OCI-LY1 (cell line): ENCODE data around the gene PKDCC.

Source experiments
- H2AFZ ChIP-seq: fragments of 200-600 bp; sonication (generic), shearing (Covaris generic); 2 replicates; pipeline ENCODE4 v1.6.0; 2014; ENCODE audit warnings: antibody characterized with exemption, mild to moderate bottlenecking, low read length
- H3F3A ChIP-seq: fragments of 200-600 bp; sonication (generic), shearing (Covaris generic); 2 replicates; pipeline ENCODE4 v1.6.0; 2014; ENCODE audit warnings: mild to moderate bottlenecking, antibody characterized with exemption, low read length, moderate library complexity; ENCODE audit not compliant: insufficient read depth
- H3K27ac ChIP-seq: fragments of 200-600 bp; sonication (generic); 2 replicates; pipeline ENCODE4 v1.5.1; 2014; ENCODE audit warnings: low read length, mixed run types, mild to moderate bottlenecking, low read depth; ENCODE audit not compliant: poor library complexity, severe bottlenecking
- H3K27me3 ChIP-seq: fragments of 200-600 bp; sonication (generic); 2 replicates; pipeline ENCODE4 v1.6.0; 2014; ENCODE audit warnings: antibody characterized with exemption, mild to moderate bottlenecking, low read length, moderate library complexity; ENCODE audit not compliant: insufficient read depth
- H3K36me3 ChIP-seq: fragments of 200-600 bp; sonication (generic); 2 replicates; pipeline ENCODE4 v1.6.1; 2014; ENCODE audit warnings: mild to moderate bottlenecking, antibody characterized with exemption, low read length, moderate library complexity, mixed read lengths; ENCODE audit not compliant: insufficient read depth
- H3K4me1 ChIP-seq: fragments of 200-600 bp; sonication (generic); 2 replicates; pipeline ENCODE4 v1.5.1; 2014; ENCODE audit warnings: mild to moderate bottlenecking, low read length, moderate library complexity; ENCODE audit not compliant: insufficient read depth, severe bottlenecking
- H3K4me2 ChIP-seq: fragments of 200-600 bp; sonication (generic), shearing (Covaris generic); 2 replicates; pipeline ENCODE4 v1.6.1; 2014; ENCODE audit warnings: low read length
- H3K4me3 ChIP-seq: fragments of 200-600 bp; sonication (generic); 2 replicates; pipeline ENCODE4 v1.5.1; 2014; ENCODE audit warnings: low read length, low read depth, mild to moderate bottlenecking, mixed read lengths; ENCODE audit not compliant: poor library complexity, severe bottlenecking
- H3K79me2 ChIP-seq: fragments of 200-600 bp; shearing (Covaris generic); 2 replicates; pipeline ENCODE4 v1.6.1; 2016; ENCODE audit warnings: mixed run types, low read length, mixed read lengths; ENCODE audit not compliant: insufficient read depth
- H3K9ac ChIP-seq: fragments of 200-600 bp; sonication (generic), shearing (Covaris generic); 2 replicates; pipeline ENCODE4 v1.6.1; 2014; ENCODE audit warnings: mild to moderate bottlenecking, low read length, mixed read lengths
- H3K9me2 ChIP-seq: fragments of 200-600 bp; sonication (generic), shearing (Covaris generic); 2 replicates; pipeline ENCODE4 v1.6.1; 2014; ENCODE audit warnings: low read depth, mild to moderate bottlenecking, low read length, mixed read lengths
- H3K9me3 ChIP-seq: fragments of 200-600 bp; shearing (Covaris generic); 2 replicates; pipeline ENCODE4 v1.6.1; 2014; ENCODE audit warnings: low read length, mixed read lengths
- H4K20me1 ChIP-seq: fragments of 200-600 bp; sonication (generic), shearing (Covaris generic); 2 replicates; pipeline ENCODE4 v1.6.0; 2016; ENCODE audit warnings: mild to moderate bottlenecking, low read length; ENCODE audit not compliant: insufficient read depth
- EZH2 ChIP-seq: fragments of 200-600 bp; sonication (generic), shearing (Covaris generic); IDR thresholded peaks from 2 replicates; pipeline ENCODE4 v1.8.0; 2017; ENCODE audit warnings: borderline replicate concordance, mixed run types, mild to moderate bottlenecking, antibody characterized with exemption, low read length, moderate library complexity, mixed read lengths
- TF ChIP-seq, protein P1 (sequence below): fragments of 200-600 bp; sonication (generic), shearing (Covaris generic); IDR thresholded peaks from 2 replicates; pipeline ENCODE4 v1.5.1; 2017; ENCODE audit warnings: mild to moderate bottlenecking, antibody characterized with exemption, low read length, moderate library complexity, mixed read lengths

The PKDCC gene

DNA sequence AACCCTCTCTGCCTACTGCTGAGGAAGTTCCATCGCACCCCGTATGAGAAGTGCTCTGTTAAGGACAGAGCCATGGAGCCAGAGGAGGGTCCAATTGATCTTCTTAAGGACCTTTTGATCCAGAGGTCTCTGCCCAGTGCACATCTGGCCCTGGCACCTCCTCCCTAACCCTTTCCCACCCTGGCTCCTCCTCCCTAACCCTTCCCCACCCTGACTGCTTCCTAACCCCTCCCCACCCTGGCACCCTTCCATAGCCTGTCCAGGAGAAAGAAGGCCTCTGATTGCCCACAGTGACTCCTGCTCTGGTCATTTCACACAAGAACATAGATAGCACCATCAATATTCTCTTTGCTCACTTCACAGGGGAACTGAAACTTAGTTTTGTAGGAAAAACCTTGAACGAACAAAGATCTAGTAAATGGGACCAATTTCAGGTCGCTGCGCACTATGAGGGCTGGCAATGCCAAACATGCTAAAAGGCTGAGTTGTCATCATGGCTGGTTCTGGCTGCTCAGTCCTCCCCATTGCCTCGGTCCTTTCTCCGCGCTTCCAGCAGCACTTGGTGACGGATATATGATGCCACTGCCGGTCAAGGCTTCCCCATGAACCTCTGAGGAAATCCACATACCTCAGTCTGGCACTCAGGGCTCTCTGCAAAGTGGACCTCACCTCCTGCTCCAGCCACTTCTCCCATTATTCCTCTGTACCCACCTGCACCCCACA is 49.2 kb downstream of the PKDCC start:
- Histone ChIP-seq H3K36me3 (peaks cover 9% of the 10 kb centered on the region; the same call in 1 of the 2 replicates), H3K27ac (no peak overlapping the region), H3K4me3 (no peak overlapping the region), H3K9me2 (no peaks in the 10 kb centered on the region), H3K4me1 (peaks cover 25% of the 10 kb centered on the region), H3K9ac (no peak overlapping the region), H3K79me2 (no peaks in the 10 kb centered on the region), H4K20me1 (no peaks in the 10 kb centered on the region), H3F3A (no peaks in the 10 kb centered on the region), H3K4me2 (no peak overlapping the region), H2AFZ (no peak overlapping the region), H3K9me3 (peaks cover 6% of the 10 kb centered on the region; the same call in 1 of the 2 replicates), H3K27me3 (peaks cover 14% of the 10 kb centered on the region; the same call in 1 of the 2 replicates)
- TF ChIP-seq EZH2: no peak
- TF ChIP-seq, protein P1, sequence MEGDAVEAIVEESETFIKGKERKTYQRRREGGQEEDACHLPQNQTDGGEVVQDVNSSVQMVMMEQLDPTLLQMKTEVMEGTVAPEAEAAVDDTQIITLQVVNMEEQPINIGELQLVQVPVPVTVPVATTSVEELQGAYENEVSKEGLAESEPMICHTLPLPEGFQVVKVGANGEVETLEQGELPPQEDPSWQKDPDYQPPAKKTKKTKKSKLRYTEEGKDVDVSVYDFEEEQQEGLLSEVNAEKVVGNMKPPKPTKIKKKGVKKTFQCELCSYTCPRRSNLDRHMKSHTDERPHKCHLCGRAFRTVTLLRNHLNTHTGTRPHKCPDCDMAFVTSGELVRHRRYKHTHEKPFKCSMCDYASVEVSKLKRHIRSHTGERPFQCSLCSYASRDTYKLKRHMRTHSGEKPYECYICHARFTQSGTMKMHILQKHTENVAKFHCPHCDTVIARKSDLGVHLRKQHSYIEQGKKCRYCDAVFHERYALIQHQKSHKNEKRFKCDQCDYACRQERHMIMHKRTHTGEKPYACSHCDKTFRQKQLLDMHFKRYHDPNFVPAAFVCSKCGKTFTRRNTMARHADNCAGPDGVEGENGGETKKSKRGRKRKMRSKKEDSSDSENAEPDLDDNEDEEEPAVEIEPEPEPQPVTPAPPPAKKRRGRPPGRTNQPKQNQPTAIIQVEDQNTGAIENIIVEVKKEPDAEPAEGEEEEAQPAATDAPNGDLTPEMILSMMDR: no peak

DNA sequence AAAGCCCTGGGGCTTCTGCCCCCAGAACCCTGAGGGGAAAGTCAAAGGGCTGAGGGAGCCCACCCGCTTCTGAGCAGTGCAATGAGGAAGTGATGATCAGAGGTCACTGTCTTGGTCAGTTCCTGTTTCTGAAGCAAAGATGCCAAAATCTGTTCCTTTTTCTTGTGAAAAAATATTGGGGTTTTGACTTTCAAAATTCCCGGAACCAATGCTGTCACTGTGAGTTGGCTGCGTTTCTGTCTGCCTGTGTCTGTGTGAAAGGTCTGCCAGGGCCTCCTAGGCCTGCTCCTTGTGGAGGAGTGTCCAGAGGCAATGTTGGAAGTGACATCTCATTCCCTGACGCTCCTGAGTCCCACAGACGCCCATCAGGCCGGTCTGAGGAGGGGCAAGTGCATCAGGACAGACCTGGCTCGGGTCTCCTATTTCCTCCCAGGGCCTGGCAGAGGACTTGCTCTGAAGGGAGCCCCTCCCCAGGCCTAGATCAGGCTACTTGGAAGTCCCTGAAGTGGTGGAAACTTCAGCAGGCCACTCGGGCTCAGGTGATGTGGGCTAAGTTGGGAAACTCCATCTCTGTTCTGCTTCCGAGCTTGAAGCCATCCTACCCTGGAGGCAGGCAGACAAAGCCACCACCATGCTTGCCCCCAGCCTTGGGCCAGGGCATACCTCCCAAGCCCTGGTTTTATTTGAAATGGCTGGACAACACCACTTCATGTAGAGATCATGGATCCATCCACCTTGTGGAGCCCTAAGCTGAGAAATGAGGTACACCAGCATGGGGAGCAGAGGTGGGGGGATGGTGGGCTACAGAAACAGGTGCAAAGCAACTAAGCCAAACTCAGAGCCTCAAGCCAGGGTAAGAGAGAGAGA is 51.0 kb downstream of the PKDCC start:
- TF ChIP-seq, protein P1: no peak
- TF ChIP-seq EZH2: no peak

DNA sequence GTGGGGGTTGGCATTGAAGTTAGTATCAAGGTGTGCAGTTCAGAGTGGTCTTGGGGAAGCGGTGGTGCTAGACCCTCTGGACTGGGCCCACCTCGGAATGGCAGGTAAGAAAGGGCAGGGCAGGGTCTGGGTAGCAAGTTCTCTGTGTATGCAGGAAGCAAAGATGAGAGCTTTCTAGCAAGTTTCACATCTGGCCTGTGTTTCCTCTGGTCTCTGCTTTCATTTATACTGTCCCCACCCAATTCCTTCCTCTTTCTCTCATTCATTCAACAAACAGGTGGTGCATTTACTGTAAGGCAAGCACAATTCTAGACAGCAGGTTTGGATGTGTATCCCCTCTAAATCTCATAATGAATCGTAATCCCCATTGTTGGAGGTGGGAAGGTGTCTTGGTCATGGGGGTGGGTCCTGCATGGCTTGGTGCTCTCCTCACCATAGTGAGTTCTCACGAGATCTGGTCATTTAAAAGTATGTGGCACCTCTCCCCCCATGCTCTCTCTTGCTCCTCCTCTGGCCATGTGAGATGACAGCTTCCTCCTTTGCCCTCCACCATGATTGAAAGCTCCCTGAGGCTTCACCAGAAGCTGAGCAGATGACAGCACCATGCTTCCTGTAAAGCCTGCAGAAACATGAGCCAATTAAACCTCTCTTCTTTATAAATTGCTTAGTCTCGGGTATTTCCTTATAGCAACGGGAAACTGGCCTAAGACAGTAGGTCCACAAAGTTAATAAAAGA is 51.8 kb downstream of the PKDCC start:
- no peaks in the 10 kb centered on the region for H3K9me2 ChIP-seq
- H3K4me3 ChIP-seq: no peak overlapping the region
- no peaks in the 10 kb centered on the region for H3K79me2 ChIP-seq
- H3K9me3 ChIP-seq: peaks cover 6% of the 10 kb centered on the region; the same call in 1 of the 2 replicates
- H3F3A ChIP-seq: no peaks in the 10 kb centered on the region
- H4K20me1 ChIP-seq: no peaks in the 10 kb centered on the region
- no peak overlapping the region for H3K9ac ChIP-seq
- peaks cover 14% of the 10 kb centered on the region; the same call in 1 of the 2 replicates for H3K27me3 ChIP-seq
- no peak for TF ChIP-seq EZH2
- TF ChIP-seq, protein P1: no peak
- peaks cover 9% of the 10 kb centered on the region; the same call in 1 of the 2 replicates for H3K36me3 ChIP-seq
- H2AFZ ChIP-seq: no peak overlapping the region
- H3K4me2 ChIP-seq: no peak overlapping the region
- no peak overlapping the region for H3K27ac ChIP-seq
- H3K4me1 ChIP-seq: peaks cover 35% of the 10 kb centered on the region

More for the DNA sequence above, 51.0 kb downstream of the PKDCC start:
- H3K4me1 ChIP-seq: peaks cover 33% of the 10 kb centered on the region
- no peaks in the 10 kb centered on the region for H3F3A ChIP-seq
- peaks cover 14% of the 10 kb centered on the region; the same call in 1 of the 2 replicates for H3K27me3 ChIP-seq
- no peak overlapping the region for H3K4me2 ChIP-seq
- no peak overlapping the region for H3K4me3 ChIP-seq
- H3K9ac ChIP-seq: no peak overlapping the region
- H4K20me1 ChIP-seq: no peaks in the 10 kb centered on the region
- no peaks in the 10 kb centered on the region for H3K79me2 ChIP-seq
- no peaks in the 10 kb centered on the region for H3K9me2 ChIP-seq
- no peak overlapping the region for H2AFZ ChIP-seq
- no peak overlapping the region for H3K27ac ChIP-seq
- H3K9me3 ChIP-seq: peaks cover 6% of the 10 kb centered on the region; the same call in 1 of the 2 replicates
- H3K36me3 ChIP-seq: peaks cover 9% of the 10 kb centered on the region; the same call in 1 of the 2 replicates
